NCI-H526 (cell line): ENCODE measurements around the gene TDRKH.
"Not testable (repeated sequence)": the region's sequence is repeated elsewhere in the genome, so short reads cannot be mapped to it uniquely, and the experiment has no call there.

Experiments used
- DNase-seq, 2 experiments: peaks; one replicate each; lab custom pipeline; 2025; lab: John Stamatoyannopoulos, UW

The TDRKH gene

GRCh38 chr1:151801846-151802245 lies 11.5 kb upstream of the TDRKH start:
- no peak for DNase-seq

DNA sequence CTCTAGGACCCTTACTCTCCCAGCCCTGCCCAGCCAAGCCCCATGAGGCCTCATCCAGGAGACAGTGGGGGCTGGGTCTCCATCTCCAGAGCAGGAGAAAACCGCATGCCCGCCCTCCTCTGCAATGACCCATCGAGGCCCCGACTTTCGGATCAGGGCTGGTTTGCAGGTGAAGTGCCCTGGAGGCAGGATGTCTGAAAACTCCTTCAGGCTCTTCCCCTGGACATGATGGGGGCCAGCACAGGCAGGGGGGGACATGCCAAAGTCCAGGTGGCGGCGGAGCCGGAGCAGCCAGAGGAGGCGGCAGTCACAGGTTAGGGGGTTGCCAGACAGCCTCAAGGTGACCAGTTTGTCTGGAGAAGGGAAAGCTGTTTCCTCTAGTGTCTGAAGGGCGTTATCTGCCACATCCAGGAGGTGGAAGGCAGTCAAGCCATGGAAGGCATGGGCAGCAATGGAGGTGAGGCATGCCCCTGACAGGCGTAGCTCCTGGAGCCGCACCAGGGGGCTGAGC lies 11.1 kb upstream of the TDRKH start:
- no peak for DNase-seq

DNA sequence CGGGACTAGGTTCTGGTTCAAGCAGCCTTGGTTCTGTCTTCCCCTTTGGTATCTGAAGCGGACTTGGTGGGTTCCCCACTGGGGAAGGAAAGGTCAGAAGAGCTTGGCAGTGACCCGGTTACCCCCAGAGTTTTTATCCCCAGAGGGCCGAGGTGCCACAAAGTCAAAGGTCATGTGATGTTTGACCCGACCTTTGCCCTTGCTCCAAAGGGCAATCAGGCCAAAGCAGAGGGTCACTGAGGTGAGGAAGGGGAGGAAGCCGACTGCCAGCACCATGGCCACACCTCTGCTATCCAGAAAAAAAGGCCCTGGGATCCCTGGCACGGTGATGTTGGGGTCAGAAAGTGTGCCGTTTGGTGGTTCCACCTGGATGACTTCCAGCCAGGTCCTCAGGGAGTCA lies 10.5 kb upstream of the TDRKH start:
- DNase-seq, result no peak

- DNase-seq, result no peak
These were observed 9.1 kb upstream of the TDRKH start for GRCh38 chr1:151799179-151800022.

DNA sequence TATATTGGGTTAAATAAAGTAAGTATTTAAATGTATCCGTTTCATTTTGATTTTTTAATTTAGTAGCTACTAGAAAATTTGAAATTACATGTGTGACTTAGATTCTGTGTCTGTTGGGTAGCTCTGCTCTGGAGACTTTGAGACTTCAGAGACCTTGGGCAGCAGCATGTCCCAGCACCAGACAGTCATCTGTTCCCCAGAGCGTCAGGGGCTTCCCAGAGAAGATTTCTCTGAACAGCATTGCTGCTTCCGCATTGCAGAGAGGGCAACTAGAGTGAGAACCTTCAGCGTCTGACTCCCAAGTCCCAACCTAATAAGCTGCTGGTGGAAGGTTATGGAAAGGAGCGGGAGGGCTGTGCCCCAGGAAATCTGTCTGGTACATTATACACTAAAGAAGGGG lies 8.3 kb upstream of the TDRKH start:
- no peak for DNase-seq

DNA sequence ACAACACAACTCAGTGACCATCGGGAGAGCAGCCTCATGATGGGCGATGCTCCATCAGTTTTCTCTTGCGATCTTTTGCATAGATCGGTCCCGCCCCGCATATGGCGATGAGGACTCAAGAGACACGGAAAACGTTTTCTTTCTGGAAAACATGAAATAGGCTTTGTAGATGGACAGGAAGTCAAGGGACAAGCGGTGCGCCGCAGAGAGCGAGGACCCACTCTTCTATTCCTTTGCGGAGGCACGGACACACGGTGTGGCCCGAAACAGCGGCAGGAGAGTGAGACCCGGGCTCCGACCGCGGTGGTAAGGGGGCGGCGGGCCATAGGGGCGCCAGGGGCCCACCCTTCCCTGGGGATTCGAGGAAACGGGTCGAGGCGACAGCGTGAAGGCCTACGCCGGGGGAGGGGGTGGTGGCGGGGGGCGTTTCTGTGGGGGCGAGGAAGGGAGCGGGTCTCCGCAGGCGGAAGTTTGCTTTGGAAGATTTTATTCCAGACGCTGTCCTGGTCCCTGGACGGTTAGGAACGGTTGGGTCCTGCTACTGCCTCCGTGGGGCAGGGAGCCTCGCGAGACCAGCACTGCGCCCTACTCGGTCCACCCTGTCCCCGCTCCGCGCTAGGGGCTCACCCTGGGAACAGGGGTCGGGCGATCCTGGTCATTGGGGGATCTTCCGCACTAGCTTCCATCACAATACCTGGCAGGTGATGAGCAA lies 796 bp upstream of the TDRKH start:
- DNase-seq, result peak; percentile 60 to 90

DNA sequence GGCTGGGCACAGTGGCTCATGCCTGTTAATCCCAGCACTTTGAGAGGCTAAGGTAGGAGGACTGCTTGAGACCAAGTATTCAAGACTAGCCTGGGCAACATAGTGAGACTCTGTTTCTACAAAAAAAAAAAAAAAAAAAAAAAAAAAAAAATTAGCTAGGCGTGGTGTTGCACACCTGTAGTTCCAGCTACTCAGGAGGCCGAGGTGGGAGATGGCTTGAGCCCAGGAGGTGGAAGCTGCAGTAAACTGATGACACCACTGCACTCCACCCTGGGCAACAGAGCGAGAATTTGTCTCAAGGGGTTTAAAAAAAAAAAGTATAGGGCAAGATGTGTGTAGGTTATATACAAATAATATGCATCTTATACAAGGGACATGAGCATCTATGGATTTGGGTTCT lies 2.6 kb downstream of the TDRKH start:
- no peak for DNase-seq

GRCh38 chr1:151783796-151784195 lies 6.5 kb downstream of the TDRKH start:
- DNase-seq, result no peak

DNA sequence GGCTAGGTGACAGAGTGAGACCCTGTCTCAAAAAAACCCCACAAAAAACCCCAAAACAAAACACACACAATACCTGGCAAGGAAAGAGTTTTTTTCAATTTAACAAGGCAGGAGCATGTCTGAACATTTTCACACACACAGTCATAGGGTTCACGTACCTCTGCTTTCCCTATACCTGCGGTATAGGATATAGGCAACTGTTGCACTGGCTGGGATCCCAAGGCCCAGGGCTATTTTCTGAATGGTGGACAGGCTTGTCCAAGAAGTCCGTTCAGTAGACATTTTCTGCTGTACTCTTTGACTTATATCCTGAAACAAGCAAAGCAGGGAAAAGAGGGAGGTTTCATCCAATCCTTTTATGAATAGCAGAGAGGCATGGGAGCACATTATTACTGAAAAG lies 7.6 kb downstream of the TDRKH start:
- DNase-seq, result no peak

DNA sequence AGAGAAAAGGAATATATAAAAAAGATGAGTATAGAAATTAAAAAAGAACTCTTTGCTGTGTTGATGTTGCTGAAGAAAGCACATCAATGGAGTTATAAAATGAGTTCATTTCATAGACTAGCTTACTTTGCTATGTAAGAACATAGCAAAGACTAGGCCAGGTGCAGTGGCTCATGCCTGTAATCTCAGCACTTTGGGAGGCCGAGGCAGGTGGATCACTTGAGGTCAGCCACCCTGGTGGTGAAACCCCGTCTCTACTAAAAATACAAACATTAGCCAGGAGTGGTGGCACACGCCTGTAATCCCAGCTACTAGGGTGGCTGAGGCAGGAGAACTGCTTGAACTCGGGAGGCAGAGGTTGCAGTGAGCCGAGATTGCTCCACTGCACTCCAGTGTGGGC lies 8.3 kb downstream of the TDRKH start:
- DNase-seq, result not testable (repeated sequence)

- DNase-seq, result not testable (repeated sequence)
These were observed 9.6 kb downstream of the TDRKH start for GRCh38 chr1:151780736-151781135.

DNA sequence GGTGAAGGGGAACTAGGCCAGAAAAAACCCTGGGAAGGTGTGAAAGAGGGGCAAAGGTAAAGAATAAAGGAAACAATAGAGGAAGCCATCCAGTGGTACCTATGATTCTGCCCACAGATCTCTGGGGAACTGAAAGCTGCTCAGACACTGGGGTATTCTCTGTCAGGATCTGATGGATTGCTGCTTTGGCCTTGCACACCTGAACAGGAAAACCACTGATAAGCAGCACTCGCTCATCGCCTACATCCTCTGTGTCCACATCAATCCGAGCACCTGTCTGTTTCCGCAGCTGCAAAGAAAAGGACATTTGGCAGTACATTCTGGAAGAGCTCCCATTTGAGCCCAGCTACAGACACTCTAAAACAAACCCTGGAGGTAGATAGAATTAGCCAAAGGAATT lies 10.4 kb downstream of the TDRKH start:
- no peak for DNase-seq

DNA sequence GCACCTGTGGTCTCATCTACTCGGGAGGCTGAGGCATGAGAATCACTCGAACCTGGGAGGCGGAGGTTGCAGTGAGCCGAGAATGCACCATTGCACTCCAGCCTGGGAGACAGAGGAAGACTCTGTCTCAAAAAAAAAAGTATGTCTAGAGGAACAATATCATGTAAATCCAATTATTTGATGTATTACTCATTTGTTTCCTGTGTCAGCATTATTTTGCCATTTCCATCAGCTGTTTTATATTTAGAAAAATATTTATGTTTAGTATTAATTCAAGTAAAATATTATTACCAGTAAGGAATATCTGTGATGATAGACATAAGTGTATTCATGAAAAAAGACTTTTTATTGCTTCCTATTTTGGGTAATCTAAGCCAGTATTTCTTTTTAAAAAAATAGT lies 13.0 kb downstream of the TDRKH start:
- no peak for DNase-seq

GRCh38 chr1:151776665-151777062 lies 13.6 kb downstream of the TDRKH start:
- DNase-seq, result no peak

GRCh38 chr1:151775894-151776664 lies 14.2 kb downstream of the TDRKH start:
- no peak for DNase-seq

DNA sequence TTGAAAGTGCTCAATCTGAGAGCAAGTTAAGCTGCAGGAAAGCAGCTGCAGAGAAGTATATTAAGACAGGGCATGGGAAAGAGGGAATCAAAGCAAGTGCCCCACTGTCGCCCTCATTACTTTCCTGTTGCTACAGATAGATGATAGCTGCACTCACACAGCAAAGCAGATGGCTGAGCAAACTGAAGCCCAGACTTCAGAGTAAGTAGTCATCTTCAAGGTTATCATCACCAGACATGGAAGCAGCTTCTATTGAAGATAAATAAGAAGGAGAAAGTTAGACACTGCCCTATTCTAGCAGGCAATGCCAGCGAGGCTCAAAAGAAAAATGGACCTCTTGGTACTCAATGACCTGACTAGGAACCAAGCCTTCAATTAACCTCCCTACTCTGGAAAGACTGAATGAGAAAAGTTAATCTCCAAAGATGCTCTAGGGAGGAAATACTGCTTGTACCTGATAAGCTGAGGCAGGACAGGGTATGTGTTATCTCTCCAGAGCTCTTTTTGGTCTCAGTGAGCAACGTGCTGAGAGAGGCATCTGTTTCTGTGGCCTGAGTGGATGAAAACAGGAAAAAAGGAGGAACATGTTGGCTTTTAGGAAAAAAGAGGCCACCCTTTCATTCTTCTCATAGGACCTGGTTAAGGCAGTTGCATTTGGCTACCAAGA lies 15.9 kb downstream of the TDRKH start:
- DNase-seq, result no peak

DNA sequence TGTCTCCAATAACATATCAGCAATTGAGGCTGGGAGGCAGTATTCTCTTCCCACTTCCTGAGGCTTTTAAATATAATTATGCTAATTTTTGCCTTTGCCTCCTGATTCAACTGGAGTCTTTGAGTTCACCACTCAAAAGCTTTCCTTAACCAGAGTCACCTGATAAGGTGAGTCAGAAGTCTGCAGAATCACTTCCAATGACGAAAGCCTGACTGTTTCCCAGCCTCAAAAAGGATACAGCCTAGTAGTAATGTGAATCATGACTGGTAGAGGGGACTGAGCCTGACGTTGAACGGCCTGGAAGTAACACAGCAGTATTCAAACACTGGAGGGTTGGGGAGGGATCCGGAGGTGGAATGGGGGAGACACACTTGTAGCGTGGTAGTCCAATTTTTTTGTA lies 16.6 kb downstream of the TDRKH start:
- no peak for DNase-seq

DNA sequence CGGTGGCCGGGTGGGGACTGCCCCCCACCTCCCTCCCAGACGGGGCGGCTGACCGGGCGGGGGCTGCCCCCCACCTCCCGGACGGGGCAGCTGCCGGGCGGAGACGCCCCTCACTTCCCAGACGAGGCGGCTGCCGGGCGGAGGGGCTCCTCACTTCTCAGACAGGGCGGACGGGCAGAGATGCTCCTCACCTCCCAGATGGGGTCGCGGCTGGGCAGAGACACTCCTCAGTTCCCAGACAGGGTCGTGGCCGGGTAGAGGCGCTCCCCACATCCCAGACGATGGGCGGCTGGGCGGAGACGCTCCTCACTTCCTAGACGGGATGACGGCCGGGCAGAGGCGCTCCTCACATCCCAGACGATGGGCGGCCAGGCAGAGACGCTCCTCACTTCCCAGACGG lies 21.0 kb downstream of the TDRKH start:
- DNase-seq, result not testable (repeated sequence)

GRCh38 chr1:151768351-151769066 lies 21.8 kb downstream of the TDRKH start:
- DNase-seq, result not testable (repeated sequence)

DNA sequence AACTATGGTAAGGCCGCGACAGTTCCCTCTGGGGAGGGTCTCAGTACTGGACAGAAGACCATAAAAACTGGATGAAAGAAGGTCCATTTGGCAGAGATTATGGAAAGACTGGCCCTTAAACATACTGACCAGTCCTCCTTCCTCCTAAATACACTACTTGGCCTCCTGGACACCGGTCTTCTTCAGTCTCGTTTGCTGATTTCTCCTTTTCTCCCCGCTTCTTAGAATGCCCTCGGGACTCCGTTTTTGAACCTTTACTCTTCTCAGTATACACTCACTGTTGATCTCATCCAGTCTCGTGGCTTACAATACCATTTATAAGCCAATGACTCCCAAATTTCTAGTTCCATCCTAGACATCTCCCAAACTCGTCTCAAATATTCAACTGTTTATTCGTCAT lies 26.3 kb downstream of the TDRKH start:
- no peak for DNase-seq
